HG03064 (cell line): ENCODE results near the gene ZNF668.
"Not testable (repeated sequence)": the region's sequence is repeated elsewhere in the genome, so short reads cannot be mapped to it uniquely, and the experiment has no call there.

Source experiments
- ATAC-seq: cut with Tn5 transposase; IDR thresholded peaks from one replicate; pipeline ENCODE4 v1.9.1; 2021; ENCODE audit warnings: low read depth; ENCODE audit not compliant: unreplicated experiment

Gene ZNF668

DNA sequence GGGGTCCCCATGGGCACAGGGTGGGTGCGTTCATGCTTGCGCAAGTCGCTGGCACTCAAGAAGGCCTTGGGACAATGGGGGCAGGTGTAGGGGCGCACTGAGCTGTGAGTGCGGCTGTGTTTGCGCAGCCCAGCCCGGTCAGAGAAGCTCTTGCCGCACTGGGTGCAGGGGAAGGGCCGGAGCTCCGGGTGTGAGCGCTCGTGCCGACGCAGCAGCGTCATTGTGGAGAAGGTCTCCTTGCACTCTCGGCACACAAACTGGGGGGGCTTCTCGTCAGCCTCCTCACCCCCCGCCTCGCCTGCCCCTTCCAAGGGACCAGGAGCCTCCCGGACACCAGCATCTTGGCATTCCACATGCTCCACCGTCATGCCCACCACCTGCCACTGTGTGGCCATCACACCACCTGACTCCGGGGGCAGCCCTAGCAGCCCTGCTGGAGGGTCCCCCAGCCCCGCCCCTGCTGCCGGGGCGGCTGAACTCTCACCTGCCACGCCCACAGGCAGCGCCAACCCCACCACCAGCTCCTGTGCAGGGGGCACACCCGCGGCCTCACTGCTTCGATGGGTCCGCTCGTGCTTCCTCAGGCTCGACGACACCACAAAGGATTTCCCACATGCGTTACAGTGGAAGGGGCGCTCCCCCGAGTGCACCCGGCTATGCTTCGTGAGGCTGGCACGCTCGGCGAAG lies 12.8 kb downstream of the ZNF668 start:
- no peak for ATAC-seq

DNA sequence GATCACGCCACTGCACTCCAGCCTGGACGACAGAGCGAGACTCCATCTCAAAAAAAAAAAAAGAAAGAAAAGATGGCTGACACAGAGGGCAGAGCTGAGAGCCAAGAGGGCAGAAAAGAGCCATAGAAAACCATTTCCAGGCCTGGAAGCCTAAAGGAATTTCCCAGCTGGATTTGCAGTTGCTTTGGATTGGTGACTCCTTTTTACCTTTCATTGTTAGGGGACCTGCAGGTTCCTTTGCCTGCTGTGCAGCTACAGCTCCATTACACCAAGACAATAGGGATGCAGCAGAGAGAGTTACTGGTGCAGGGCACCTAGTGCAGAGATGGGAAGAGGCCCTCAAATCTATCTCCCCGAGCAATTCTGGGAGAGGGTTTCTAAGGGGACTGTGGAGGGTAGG lies 18.4 kb downstream of the ZNF668 start:
- no peak for ATAC-seq

DNA sequence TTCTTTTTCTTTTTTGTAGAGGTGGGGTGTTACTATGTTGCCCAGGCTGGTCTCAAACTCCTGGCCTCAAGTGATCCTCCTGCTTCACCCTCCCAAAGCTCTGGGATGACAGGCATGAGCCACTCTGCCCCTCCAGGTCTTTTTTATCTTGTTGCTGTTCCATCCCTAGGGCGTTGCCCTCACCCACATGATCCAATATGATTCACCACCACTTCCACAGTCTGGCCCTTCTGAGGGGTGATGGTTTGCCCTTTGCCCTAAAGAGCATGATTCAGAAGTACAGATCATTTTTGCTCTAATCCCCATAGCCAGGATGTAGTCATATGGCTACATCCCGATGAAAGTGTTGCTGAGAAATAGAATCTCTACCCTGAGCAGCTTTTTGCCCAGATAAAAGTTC lies 21.9 kb downstream of the ZNF668 start:
- no peak for ATAC-seq

DNA sequence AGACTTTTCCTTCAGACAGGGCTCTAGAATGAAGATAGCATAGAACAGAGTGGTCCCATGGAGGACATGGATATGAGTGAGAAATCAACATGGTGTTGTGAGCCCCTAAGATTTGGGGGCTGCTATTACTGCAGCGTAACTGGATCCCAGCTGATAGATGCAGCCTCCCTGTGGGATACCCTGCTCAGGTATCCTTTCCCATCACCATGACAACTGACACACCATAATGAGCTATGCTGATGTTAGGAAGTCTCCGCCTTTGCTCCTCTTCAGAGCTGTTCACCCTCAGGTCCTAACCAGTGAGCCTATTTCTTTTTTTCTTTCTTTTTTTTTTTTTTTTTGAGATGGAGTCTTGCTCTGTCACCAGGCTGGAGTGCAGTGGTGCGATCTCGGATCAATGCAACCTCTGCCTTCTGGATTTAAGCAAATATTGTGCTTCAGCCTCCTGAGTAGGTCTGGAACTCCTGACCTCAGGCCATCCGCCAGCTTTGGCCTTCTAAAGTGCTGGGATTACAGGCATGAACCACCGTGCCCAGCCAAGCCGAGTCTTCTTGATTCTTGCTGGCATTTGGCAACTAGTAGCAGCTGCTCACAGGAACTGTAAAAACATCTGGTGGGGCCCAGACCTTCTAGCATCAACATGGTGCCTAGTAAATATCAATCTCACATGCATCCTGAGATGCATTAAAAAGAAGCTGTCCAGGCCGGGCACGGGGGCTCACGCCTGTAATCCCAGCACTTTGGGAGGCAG lies 23.6 kb downstream of the ZNF668 start:
- ATAC-seq: no peak

DNA sequence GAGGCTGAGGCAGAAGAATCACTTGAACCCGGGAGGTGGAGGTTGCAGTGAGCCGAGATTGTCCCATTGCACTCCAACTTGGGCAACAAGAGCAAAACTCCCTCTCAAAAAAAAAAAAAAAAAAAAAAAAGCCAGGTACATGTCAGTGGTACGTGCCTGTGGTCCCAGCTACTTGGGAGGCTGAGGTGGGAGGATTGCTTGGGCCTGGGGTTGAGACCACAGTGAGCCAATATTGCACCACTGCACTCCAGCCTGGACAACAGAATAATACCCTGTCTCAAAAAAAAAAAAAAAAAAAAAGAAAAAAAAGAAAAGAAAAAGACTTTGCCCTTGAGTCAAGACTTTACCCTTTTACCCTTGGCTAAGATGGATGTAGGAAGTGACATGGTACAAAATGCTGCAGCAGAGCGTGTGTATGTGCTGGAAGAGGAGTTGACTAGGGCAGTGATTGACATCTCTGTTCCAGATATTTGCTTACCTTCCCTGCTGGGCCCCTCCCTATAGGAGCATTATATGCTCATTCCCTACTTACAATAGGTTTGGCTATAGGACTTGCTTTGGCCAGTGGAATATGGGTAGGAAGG lies 30.1 kb downstream of the ZNF668 start:
- no peak for ATAC-seq

DNA sequence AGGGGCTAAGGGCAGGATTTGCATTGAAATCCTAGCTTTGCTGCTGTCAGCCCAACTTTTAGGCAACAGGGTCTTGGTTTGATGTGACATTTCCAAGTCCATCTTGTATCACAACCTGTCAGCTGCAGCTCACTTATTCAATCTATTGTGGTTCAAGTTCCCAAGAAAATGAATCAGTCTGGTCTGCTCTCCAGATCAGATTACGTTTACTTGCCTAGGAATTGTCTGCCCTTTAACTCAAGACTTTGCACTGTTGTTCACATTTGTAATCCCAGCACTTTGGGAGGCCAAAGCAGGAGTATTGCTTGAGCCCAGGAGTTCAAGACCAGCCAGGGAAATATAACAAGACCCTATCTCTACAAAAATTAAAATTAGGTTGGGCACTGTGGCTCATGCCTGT lies 30.7 kb downstream of the ZNF668 start:
- ATAC-seq: no peak

DNA sequence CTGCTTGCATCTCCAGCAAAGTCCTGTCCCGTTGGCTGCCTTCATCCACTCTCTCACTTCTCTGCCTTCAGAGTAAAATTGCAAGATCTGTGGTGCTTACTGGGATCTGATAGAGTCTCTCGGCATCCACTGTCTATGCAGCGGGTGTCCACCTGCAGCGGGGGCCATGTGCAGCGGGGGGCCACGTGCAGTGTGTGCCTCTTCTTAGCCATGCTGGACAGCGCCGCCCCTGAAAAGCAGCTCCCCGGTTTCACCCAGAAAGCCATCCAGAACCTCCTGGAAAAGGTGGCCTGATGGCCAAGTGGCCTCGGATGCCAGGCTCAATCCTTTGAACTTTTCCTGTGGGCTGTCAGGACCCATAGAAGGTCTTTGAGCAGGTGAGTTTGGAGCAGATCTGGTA lies 31.2 kb downstream of the ZNF668 start:
- ATAC-seq: no peak

DNA sequence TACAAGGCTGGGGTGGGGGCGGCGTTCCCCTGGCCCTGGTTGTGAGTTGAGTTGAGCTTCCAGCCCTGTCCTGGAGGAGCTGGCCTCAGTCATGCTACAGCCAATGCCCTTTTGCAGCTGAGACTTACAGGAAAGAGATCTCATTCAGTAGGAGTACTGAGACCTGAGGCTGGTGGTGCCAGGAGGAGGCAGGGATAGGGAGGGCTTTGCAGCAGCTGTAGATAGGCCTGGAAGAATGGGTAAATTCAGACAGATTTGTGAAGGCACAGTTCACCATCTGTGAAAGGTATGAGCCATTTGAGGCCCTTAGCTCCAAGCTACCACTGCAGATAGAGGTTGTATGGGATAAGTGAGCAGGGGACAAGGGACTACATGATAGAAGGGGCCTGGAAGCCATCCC lies 35.0 kb downstream of the ZNF668 start:
- ATAC-seq: no peak

DNA sequence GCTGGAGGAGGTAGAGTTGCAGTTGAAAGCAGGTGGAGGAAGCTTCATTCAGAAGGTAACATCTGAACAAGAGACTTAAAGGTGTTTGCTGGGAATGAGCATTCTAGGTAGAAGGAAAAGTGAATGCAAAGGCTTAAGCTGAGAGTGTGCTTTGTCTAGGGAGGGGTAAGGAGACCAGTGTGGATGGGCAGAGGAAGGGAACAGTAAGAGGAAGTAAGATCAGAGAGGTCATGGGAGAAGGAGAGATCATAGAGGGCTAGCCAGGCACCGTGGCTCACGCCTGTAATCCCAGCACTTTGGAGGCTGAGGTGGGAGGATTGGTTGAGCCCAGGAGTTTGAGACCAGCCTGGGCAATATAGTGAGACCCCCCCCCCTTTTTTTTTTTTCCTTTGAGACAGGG lies 37.3 kb downstream of the ZNF668 start:
- no peak for ATAC-seq

DNA sequence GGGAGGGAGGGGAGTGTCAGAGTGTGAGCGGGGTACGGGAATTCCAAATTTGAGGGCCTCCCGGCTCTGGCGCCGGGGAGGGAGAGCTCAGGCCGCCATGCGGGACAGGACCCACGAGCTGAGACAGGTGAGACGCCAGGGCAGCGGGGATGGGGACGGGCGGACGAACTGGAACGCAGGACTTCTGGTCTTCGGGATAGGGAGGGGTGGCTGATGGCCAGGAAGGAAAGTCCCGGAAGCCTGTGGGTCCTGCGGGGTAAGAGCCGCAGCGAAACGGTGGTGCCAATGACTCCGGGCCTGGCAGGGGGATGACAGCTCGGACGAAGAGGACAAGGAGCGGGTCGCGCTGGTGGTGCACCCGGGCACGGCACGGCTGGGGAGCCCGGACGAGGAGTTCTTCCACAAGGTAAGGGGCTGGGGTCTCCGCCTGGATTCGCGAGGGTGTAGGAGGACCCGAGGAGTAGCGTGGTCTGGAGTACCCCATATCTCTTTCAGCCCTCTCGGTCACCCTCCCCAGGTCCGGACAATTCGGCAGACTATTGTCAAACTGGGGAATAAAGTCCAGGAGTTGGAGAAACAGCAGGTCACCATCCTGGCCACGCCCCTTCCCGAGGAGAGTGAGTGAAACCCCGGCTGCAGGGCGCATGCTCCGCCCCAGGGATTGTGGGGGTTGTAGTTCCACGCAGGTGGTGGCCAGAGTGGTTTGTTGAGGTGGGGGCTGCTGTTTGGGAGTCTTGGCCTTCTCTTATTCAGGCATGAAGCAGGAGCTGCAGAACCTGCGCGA lies 40.1 kb downstream of the ZNF668 start:
- no peak for ATAC-seq

DNA sequence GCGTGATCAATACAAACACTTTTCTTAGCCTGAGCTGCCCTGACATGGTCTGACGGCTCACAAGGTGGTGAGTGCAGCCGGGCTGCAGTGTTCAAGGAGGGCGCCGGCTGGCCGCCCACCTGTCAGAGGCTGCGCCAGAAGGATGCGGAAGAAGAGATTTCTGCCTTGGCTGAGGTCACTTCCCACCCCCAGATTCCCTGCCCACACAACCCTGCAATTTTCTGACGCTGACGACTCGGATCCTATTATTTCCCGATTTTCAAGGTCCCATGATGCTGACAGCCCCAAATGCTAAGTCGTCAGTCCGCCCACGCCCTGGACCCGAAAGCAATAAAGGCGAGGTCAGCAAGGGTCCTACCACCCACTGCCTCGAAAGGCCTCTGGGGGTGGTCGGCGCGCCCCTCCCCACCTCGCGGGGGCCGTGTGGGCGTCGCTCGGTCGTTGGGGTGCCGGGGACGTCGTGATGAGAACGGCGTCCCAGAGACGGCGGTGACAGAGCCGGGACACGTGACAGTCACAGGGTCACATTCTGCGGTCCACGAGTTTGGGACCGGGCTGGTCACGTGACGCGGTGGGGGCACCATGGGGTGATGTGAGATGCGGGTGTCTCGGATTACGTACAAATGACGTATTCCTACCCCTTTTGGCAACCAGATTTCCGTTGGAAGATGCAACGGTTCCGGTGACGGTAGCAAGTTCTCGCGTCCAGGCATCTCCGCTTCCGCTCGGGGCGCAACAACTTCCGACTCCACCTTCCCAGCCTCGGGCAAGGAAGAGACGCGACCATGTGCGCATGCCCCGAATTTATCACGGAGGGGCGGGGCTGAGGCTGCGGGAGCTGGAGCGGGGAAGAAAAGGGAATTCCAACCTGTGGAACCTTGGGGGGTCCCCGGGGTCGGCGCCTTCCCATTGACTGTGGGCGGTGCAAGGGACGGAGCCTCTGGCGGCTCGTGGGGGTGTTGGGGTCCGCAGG lies 41.0 kb downstream of the ZNF668 start, which contains the start of gene STX4:
TSS of gene STX4 (plus strand) at position 823 of the 973 bp plus-strand sequence. CDS start 248 bp downstream, outside the sequence.
- ATAC-seq: peak; percentile 53

DNA sequence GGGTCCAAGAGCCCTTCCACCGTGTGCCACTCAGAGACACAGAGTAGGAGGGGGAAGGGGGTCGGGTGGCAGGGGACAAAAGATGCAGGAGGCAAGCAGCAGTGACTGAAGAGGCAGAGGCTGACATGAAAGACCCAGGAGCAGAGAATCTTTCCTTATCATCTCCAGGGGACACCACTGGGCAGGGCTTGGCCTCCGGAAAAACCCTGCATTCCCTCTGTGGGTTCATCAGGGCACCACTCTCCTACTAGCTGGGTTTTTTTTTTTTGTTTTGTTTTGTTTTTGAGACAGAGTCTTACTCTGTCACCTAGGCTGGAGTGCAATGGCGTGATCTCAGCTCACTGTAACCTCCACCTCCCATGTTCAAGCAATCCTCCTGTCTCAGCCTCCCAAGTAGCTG lies 42.8 kb downstream of the ZNF668 start:
- ATAC-seq: no peak

DNA sequence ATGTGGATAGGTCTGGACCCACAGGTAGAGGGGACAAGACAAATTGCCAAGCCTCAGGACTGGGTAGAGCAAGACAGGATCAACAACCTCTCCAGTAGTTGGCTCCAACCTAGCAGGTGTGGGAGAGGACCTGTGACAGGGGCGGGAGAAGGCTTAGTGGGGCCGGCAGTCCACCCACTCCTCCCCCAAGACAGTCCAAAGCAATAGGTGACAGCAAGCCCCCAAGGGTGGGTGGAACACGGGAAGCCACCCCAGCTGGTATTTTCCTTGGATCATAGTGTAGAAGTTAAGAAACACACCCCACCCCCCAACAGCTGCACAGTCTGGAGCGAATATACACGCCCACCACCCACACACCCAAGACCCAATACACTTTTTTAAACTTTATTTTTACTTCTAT lies 44.8 kb downstream of the ZNF668 start:
- no peak for ATAC-seq

DNA sequence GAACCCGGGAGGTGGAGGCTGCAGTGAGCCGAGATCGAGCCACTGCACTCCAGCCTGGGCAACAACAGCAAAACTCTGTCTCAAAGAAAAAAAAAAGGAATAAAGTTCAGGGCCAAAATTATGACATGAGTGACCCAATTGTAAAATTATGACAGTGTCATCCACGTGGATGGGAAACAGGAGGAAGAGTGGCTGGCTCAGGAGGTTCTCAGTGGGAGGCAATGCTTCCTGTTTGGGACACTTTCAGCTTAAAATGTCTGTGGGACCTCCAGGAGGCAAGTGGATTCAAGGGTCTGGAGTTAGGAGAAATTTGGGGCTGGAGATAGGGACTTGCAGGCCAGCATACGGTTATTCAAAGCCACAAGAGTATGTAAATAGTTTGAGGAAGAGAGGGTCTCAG lies 48.7 kb downstream of the ZNF668 start:
- ATAC-seq: no peak

DNA sequence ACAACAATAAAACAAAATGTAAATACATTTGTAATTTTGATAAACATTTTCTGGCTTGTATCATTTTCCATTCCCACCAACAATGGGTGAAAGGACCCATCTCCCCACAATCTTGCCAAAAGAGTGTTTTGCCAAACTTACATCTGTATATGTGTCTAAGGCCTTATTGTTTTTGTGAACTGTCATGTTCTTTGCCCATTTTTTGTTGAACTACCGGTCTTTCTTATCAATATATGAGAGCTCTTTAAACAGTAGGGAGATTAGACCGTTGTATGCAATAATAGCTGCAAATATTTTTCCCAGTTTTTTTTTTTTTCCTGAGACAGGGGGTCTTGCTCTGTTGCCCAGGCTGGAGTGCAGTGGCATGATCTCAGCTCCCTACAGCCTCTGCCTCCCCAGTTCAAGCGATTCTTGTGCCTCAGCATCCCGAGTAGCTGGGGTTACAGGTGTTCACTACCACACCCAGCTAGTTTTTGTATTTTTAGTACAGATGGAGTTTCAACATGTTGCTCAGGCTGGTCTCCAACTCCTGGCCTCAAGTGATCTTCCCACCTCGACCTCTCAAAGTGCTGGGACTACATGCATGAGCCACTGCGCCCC lies 50.3 kb downstream of the ZNF668 start:
- ATAC-seq: no peak

DNA sequence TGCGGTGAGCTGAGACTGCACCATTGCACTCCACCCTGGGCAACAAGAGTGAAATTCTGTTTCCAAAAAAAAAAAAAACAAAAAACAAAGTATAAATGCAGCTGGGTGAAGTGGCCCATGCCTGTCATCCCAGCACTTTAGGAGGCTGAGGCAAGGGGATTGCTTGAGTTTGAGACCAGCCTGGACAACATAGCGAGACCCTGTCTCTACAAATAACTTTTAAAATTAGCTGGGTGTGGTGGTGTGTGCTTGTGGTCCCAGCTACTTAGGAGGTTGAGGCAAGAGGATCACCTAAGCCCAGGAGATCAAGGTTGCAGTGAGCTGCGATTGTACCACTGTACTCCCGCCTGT lies 50.8 kb downstream of the ZNF668 start:
- no peak for ATAC-seq

DNA sequence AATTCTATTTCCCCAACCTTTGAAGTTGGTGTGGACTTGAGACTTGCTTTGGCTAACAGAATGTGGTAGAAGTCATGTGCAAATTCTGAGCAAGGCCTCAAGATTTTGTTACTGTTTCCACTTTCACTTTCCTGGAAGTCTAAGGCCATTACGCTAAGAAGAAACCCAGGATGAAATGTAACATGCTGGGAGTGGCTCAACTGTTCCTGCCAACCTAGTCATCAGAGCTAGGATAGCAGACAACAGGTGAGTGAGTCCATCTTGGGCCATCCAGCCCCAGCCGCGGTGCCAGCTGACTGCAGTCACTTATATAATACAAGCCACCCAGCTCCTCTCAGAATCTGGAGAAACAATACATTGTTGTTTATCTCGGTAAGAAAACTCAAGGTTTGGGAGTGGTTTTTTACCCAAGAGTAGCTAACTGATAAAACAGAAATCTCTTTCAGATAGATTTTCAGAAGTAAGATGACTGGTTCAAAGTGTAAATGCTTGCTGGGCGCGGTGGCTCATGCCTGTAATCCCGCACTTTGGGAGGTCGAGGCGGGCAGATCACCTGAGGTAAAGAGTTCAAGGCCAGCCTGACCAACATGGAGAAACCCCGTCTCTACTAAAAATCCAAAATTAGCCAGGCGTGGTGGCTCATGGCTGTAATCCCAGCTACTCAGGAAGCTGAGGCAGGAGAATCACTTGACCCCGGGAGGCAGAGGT lies 51.3 kb downstream of the ZNF668 start:
- no peak for ATAC-seq

DNA sequence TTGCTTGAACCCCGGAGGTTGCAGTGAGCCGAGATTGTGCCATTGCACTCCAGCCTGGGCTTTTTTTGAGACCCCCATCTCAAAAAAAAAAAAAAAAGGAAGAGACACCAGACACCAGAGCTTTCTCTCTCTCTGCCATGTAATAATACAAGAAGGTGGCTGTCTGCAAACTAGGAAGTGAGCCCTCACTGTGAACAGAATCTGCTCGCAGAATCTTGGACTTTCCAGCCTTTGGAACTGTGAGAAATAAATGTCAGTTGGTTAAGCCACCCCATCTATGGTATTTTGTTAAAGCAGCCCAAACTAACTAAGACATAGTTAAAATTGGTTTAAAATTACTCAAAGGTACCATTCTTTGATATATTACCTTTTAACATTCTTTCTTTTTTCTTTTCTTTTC lies 53.5 kb downstream of the ZNF668 start:
- no peak for ATAC-seq

DNA sequence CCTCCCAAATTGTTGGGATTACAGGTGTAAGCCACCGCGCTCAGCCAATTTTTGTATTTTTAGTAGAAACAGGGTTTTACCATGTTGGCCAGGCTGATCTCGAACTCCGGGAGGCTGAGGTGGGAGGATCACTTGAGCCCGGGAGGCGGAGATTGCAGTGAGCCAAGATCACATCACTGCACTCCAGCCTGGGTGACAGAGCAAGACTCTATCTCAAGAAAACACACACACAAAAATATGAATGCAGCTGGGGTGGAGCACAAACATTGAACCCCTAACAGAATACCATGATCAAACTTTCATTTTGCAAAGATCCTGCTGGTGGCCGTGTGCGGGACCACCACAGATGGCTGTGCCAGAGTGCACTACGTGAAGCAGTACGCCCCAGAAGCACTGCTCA lies 56.3 kb downstream of the ZNF668 start:
- not testable (repeated sequence) for ATAC-seq
